ENCODE data around the gene MLLT3.

DNA sequence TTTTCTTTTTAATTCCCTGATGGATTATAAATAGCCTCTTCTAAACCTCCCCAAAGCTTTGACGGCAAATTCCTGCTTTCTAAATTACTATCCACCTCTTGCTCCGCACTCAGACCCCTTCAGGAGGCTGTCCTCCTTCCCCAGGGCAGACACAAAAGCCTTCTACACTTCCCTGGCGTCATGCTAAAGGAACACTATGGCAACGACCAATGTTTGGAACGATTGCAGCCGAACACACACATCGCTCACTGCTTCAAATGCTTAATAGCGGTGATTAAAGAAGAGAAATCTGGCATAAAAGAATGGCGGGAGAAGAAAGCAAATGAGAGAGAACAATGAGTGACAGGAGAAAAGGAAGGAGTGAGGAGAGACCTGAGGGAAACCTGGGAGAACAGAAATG is 297.3 kb downstream of the MLLT3 start:
- TF ChIP-seq, protein P1, sequence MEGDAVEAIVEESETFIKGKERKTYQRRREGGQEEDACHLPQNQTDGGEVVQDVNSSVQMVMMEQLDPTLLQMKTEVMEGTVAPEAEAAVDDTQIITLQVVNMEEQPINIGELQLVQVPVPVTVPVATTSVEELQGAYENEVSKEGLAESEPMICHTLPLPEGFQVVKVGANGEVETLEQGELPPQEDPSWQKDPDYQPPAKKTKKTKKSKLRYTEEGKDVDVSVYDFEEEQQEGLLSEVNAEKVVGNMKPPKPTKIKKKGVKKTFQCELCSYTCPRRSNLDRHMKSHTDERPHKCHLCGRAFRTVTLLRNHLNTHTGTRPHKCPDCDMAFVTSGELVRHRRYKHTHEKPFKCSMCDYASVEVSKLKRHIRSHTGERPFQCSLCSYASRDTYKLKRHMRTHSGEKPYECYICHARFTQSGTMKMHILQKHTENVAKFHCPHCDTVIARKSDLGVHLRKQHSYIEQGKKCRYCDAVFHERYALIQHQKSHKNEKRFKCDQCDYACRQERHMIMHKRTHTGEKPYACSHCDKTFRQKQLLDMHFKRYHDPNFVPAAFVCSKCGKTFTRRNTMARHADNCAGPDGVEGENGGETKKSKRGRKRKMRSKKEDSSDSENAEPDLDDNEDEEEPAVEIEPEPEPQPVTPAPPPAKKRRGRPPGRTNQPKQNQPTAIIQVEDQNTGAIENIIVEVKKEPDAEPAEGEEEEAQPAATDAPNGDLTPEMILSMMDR (IDR thresholded peaks at IDR 0.05; ENCODE audit: extremely low read depth in 1 of 2, insufficient read depth in 1 of 2, low read depth in 1 of 2, low read length in 2 of 2), result no peak
- TF ChIP-seq JUN (IDR thresholded peaks at IDR 0.05; ENCODE audit: borderline replicate concordance, insufficient read depth, insufficient read length, low read depth) (no peak), POLR2AphosphoS5 (IDR thresholded peaks at IDR 0.05; ENCODE audit: insufficient read depth, low read depth, low read length) (no peak), GATA2 (IDR thresholded peaks at IDR 0.05; ENCODE audit: insufficient read depth, insufficient read length, low read depth, low read length) (no peak)
- TF ChIP-seq, protein P2, sequence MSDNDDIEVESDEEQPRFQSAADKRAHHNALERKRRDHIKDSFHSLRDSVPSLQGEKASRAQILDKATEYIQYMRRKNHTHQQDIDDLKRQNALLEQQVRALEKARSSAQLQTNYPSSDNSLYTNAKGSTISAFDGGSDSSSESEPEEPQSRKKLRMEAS (IDR thresholded peaks at IDR 0.05; ENCODE audit: insufficient read depth, insufficient read length), result no peak

Measured in endothelial cell of umbilical vein (primary cell).